Measurements from ENCODE around the gene GP1BB. TPM values are rescaled to one million over a fixed set of nuclear protein-coding genes. Genes with fewer than 3 reads are reported as not detected.

Gene GP1BB
- total and polyA plus RNA-seq, 2 of the 4 experiments (the other 2 are of a cell fraction), result 0.18 to 1.5 TPM

DNA sequence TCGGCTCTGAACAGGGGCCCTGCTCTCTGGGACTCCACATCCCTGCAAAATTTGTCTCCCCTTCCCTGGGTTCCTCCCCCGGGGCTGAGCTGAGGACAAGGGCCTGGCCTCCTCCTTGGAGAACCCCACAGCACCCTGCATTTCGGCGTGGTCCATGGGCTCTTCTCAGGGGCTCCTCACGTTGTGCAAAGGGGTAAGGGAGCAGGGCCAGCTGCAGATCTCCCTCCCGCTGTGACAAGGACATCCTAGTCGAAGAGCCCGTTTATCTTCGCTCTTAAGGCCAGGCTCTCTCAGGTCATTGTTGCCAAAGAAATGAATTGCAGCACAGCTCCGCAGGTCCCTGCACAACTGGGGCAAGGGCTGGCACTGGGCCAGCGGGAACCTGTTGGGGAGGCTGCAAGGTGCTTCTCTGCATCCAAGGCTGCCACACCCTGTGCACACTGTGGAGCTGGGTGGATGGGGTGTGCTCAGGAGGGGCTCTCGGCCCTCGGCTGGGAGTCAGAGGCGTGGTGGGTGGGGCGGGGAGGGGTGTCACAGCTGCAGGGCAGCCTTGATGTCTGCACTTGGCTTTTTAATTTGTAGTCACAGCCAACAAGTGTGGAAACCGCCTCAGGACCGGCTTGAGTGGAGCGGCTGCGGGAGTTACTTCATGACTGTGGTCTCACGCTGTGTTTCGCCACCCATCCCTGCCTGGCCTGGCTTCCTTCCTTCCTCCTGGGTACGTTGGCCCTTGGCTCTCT lies 35.6 kb upstream of the GP1BB start:
- Histone ChIP-seq H3K27me3 (ENCODE audit: control insufficient read depth, insufficient read depth, low read length) (peaks cover 30% of the 10 kb centered on the region), H2AFZ (replicated peaks; ENCODE audit: low read length, poor library complexity) (peak overlapping the region; percentile 6), H3K18ac (ENCODE audit: low read depth, low read length) (no peak overlapping the region), H2AK9ac (replicated peaks; ENCODE audit: low read depth, low read length, poor library complexity) (no peak overlapping the region), H3K4me3 (ENCODE audit: insufficient read depth, low read depth, low read length) (no peak overlapping the region), H2BK15ac (ENCODE audit: low read depth, low read length) (no peak overlapping the region), H3K9me3 (ENCODE audit: control insufficient read depth, insufficient read depth, low read length) (peaks cover 2% of the 10 kb centered on the region; the same call in 1 of the 2 replicates), H3K4ac (ENCODE audit: low read depth, low read length) (no peak overlapping the region), H2BK120ac (ENCODE audit: low read depth, low read length) (no peak overlapping the region), H3K14ac (replicated peaks; ENCODE audit: low read depth, low read length) (no peak overlapping the region), H3K9me1 (ENCODE audit: insufficient read depth, low read length) (no peaks in the 10 kb centered on the region; the same call in 1 of the 2 replicates), H2AK5ac (ENCODE audit: low read depth, low read length) (no peak overlapping the region), H4K91ac (ENCODE audit: insufficient read depth, low read depth, low read length) (no peak overlapping the region), H4K20me1 (ENCODE audit: insufficient read depth, low read length) (no peaks in the 10 kb centered on the region), H3K56ac (ENCODE audit: extremely low read depth, insufficient read depth, low read length) (no peak overlapping the region), H2BK20ac (ENCODE audit: low read depth, low read length) (no peak overlapping the region), H3K27ac (ENCODE audit: insufficient read depth, low read length) (no peak overlapping the region), H3K79me1 (ENCODE audit: low read depth in 1 of 2, low read length in 2 of 2) (no peaks in the 10 kb centered on the region), H4K5ac (ENCODE audit: low read depth, low read length) (no peak overlapping the region), H3K36me3 (ENCODE audit: control insufficient read depth, insufficient read depth, low read length) (no peaks in the 10 kb centered on the region), H2BK5ac (ENCODE audit: low read depth, low read length, poor library complexity, severe bottlenecking) (no peak overlapping the region), H4K8ac (ENCODE audit: low read depth in 2 of 2, low read length in 2 of 2) (no peak overlapping the region), H3K23ac (ENCODE audit: low read depth, low read length) (no peak overlapping the region), H3K4me2 (ENCODE audit: low read depth, low read length) (no peak overlapping the region), H3K4me1 (ENCODE audit: control insufficient read depth, insufficient read depth, low read length) (no peaks in the 10 kb centered on the region; the same call in 1 of the 2 replicates), H3K9ac (ENCODE audit: low read depth, low read length) (no peak overlapping the region)
- no TSS peak for BruUV-seq (replicated peaks)
- ChIA-PET POLR2A (ENCODE audit: unreplicated experiment) (no interaction called here), CTCF (interaction anchor here (0.7 kb wide), 1 partner anchor 58 kb away, joined by 3 read pairs; no protein-coding TSS in a partner anchor)
- ATAC-seq (ENCODE audit: low read depth) (no peak), DNase-seq (no peak)
- no peak for TF ChIP-seq CHD1 (IDR thresholded peaks at IDR 0.05; ENCODE audit: low read depth, low read length)
- 46% methylated on average over 14 of the region's 22 CpGs; no CpG with 5 or more reads in 1 of the 2 experiments for WGBS, 2 experiments (ENCODE audit: extremely low coverage in 2 of 2, insufficient read length in 1 of 2)
- dilution Hi-C loops (cut with HindIII; ENCODE audit: low sequenced_read_pairs, unreplicated experiment), result no loop called here
- intact Hi-C loops (cut with micrococcal nuclease), result no loop called here
- in situ Hi-C loops (cut with MboI; ENCODE audit: low sequenced_read_pairs), result no loop called here

Measured in IMR-90 (cell line).